Right lobe of liver (tissue), 4 donors: ENCODE results near the gene GRAP.

ENCODE experiments used
- POLR2A ChIP-seq: fragments of 450-650 bp; IDR thresholded peaks from one replicate; pipeline ENCODE4 v1.6.1; 2017; ENCODE audit warnings: antibody characterized with exemption, mild to moderate bottlenecking
- TF ChIP-seq, protein P1 (sequence below), 4 donors: fragments of 200-600 bp in 3 of 4; fragments of 450-650 bp in 1 of 4; IDR thresholded peaks; one replicate each; pipeline versions ENCODE4 v1.5.1 to v1.8.0; 2016 to 2022; ENCODE audit warnings: antibody characterized with exemption in 4 of 4, mild to moderate bottlenecking in 2 of 4
- donor health status: DM: no; HTN: no; CAD: no.
- donor health status: DM: no; HTN: no; CAD: no.
- donor health status: DM: no; HTN: yes; CAD: no.

- TF ChIP-seq, protein P1, sequence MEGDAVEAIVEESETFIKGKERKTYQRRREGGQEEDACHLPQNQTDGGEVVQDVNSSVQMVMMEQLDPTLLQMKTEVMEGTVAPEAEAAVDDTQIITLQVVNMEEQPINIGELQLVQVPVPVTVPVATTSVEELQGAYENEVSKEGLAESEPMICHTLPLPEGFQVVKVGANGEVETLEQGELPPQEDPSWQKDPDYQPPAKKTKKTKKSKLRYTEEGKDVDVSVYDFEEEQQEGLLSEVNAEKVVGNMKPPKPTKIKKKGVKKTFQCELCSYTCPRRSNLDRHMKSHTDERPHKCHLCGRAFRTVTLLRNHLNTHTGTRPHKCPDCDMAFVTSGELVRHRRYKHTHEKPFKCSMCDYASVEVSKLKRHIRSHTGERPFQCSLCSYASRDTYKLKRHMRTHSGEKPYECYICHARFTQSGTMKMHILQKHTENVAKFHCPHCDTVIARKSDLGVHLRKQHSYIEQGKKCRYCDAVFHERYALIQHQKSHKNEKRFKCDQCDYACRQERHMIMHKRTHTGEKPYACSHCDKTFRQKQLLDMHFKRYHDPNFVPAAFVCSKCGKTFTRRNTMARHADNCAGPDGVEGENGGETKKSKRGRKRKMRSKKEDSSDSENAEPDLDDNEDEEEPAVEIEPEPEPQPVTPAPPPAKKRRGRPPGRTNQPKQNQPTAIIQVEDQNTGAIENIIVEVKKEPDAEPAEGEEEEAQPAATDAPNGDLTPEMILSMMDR (IDR thresholded peaks at IDR 0.05), result no peak
- TF ChIP-seq POLR2A, result no peak
Measured at GRCh38 chr17:19009970-19010369, 36.8 kb downstream of the GRAP start.
